HEK293 (cell line): ENCODE measurements around the gene H3-3A.

ENCODE experiments used
- CTCF ChIA-PET: fragments of 350-600 bp; formaldehyde crosslinking; extraction: SDS; loops from one replicate; lab custom pipeline; 2021; ENCODE audit warnings: antibody characterized with exemption; lab: Yijun Ruan, JAX
- POLR2A ChIA-PET: fragments of 300-600 bp; formaldehyde crosslinking; extraction: SDS; loops from one replicate; lab custom pipeline; 2020; ENCODE audit warnings: antibody characterized with exemption, inconsistent platforms; lab: Yijun Ruan, JAX
- H3K27ac ChIP-seq: fragments of 200-500 bp; sonication (Bioruptor generic); 2 replicates; pipeline ENCODE4 v1.5.1; 2014; ENCODE audit warnings: low read depth, low read length, control low read depth, inconsistent platforms; ENCODE audit errors: extremely low read depth
- H3K36me3 ChIP-seq, 2 experiments: fragments of 200-500 bp in 1 of 2; sonication (Bioruptor generic) in 1 of 2; 1 replicate in 1 of 2; 2 replicates in 1 of 2; pipeline ENCODE4 v1.5.1; 2014 to 2017; ENCODE audit warnings: inconsistent platforms in 2 of 2, low read length in 2 of 2; ENCODE audit not compliant: control insufficient read depth in 2 of 2, insufficient read depth in 1 of 2
- H3K4me1 ChIP-seq: fragments of 200-500 bp; sonication (Bioruptor generic); 2 replicates; pipeline ENCODE4 v1.5.1; 2014; ENCODE audit warnings: mild to moderate bottlenecking, low read length, inconsistent platforms; ENCODE audit not compliant: control insufficient read depth, insufficient read depth
- H3K4me3 ChIP-seq: 2 replicates; pipeline ENCODE4 v1.5.1; 2011; ENCODE audit warnings: low read depth, mild to moderate bottlenecking, control low read depth, low read length, moderate library complexity
- H3K9me3 ChIP-seq: fragments of 200-500 bp; sonication (Bioruptor generic); 2 replicates; pipeline ENCODE4 v1.5.1; 2014; ENCODE audit warnings: low read depth, low read length, inconsistent platforms; ENCODE audit not compliant: control insufficient read depth, insufficient read depth
- BCL11B ChIP-seq: fragments of 450-650 bp; formaldehyde crosslinking; IDR thresholded peaks from 2 replicates; pipeline ENCODE4 v1.5.1; 2016; ENCODE audit warnings: low read depth, missing biosample characterization, missing genetic modification characterization
- GLI4 ChIP-seq: fragments of 450-650 bp; formaldehyde crosslinking; IDR thresholded peaks from 2 replicates; pipeline ENCODE4 v1.5.1; 2016; ENCODE audit warnings: missing biosample characterization, missing genetic modification characterization
- IKZF3 ChIP-seq: fragments of 450-650 bp; IDR thresholded peaks from 2 replicates; pipeline ENCODE4 v1.5.0; 2018; ENCODE audit warnings: missing biosample characterization, mild to moderate bottlenecking, missing genetic modification characterization, moderate library complexity
- PRDM10 ChIP-seq: fragments of 450-650 bp; formaldehyde crosslinking; IDR thresholded peaks from 2 replicates; pipeline ENCODE4 v1.5.1; 2016; ENCODE audit warnings: missing biosample characterization, missing genetic modification characterization
- ZFHX2 ChIP-seq: fragments of 450-650 bp; formaldehyde crosslinking; conservative IDR thresholded peaks from 2 replicates; pipeline ENCODE4 v1.5.1; 2016; ENCODE audit warnings: missing biosample characterization, missing genetic modification characterization
- ZFP37 ChIP-seq: fragments of 450-650 bp; formaldehyde crosslinking; IDR thresholded peaks from 2 replicates; pipeline ENCODE4 v1.5.1; 2016; ENCODE audit warnings: missing biosample characterization, missing genetic modification characterization
- ZNF121 ChIP-seq: fragments of 450-650 bp; formaldehyde crosslinking; IDR thresholded peaks from 2 replicates; pipeline ENCODE4 v1.5.1; 2016; ENCODE audit warnings: missing biosample characterization, missing genetic modification characterization
- ZNF140 ChIP-seq: fragments of 450-650 bp; formaldehyde crosslinking; IDR thresholded peaks from 2 replicates; pipeline ENCODE4 v1.5.1; 2016; ENCODE audit warnings: missing biosample characterization, missing genetic modification characterization
- ZNF169 ChIP-seq: fragments of 450-650 bp; formaldehyde crosslinking; IDR thresholded peaks from 2 replicates; pipeline ENCODE4 v1.5.1; 2016; ENCODE audit warnings: missing biosample characterization, missing genetic modification characterization
- ZNF174 ChIP-seq: fragments of 450-650 bp; formaldehyde crosslinking; IDR thresholded peaks from 2 replicates; pipeline ENCODE4 v1.5.0; 2017; ENCODE audit warnings: missing biosample characterization, mild to moderate bottlenecking, missing genetic modification characterization
- ZNF175 ChIP-seq: fragments of 450-650 bp; formaldehyde crosslinking; IDR thresholded peaks from 2 replicates; pipeline ENCODE4 v1.5.1; 2016; ENCODE audit warnings: missing biosample characterization, missing genetic modification characterization
- ZNF311 ChIP-seq: fragments of 450-650 bp; formaldehyde crosslinking; IDR thresholded peaks from 2 replicates; pipeline ENCODE4 v1.5.1; 2017; ENCODE audit warnings: missing biosample characterization, missing genetic modification characterization, borderline replicate concordance
- ZNF341 ChIP-seq: fragments of 450-650 bp; formaldehyde crosslinking; IDR thresholded peaks from 2 replicates; pipeline ENCODE4; 2016; ENCODE audit warnings: low read depth, missing biosample characterization, missing genetic modification characterization
- ZNF48 ChIP-seq: fragments of 450-650 bp; formaldehyde crosslinking; IDR thresholded peaks from 2 replicates; pipeline ENCODE4 v1.5.1; 2016; ENCODE audit warnings: missing biosample characterization, missing genetic modification characterization
- ZNF530 ChIP-seq: fragments of 450-650 bp; formaldehyde crosslinking; IDR thresholded peaks from 2 replicates; pipeline ENCODE4 v1.5.1; 2016; ENCODE audit warnings: low read depth, missing biosample characterization, missing genetic modification characterization
- ZNF610 ChIP-seq: fragments of 450-650 bp; formaldehyde crosslinking; IDR thresholded peaks from 2 replicates; pipeline ENCODE4 v1.5.1; 2016; ENCODE audit warnings: missing biosample characterization, missing genetic modification characterization, borderline replicate concordance
- ZNF639 ChIP-seq: fragments of 450-650 bp; formaldehyde crosslinking; IDR thresholded peaks from 2 replicates; pipeline ENCODE4 v1.5.1; 2016; ENCODE audit warnings: missing biosample characterization, missing genetic modification characterization
- ZNF645 ChIP-seq: fragments of 450-650 bp; formaldehyde crosslinking; IDR thresholded peaks from 2 replicates; pipeline ENCODE4; 2016; ENCODE audit warnings: missing biosample characterization, missing genetic modification characterization
- ZNF660 ChIP-seq: fragments of 450-650 bp; IDR thresholded peaks from 2 replicates; pipeline ENCODE4 v1.5.1; 2018; ENCODE audit warnings: missing biosample characterization, mild to moderate bottlenecking, missing genetic modification characterization
- ZSCAN4 ChIP-seq: fragments of 450-650 bp; formaldehyde crosslinking; IDR thresholded peaks from 2 replicates; pipeline ENCODE4 v1.5.1; 2017; ENCODE audit warnings: missing biosample characterization, missing genetic modification characterization

H3-3A gene

GRCh38 chr1:226097866-226098625, 35.5 kb downstream of the H3-3A start (continued):
- TF ChIP-seq ZNF639 (tag by site-specific recombination) (no peak), ZNF645 (tag by site-specific recombination) (no peak), ZNF311 (tag by site-specific recombination) (0 out of 2 replicates have a peak, but pooled peaks have one; percentile 9)

GRCh38 chr1:226098870-226099835, 36.6 kb downstream of the H3-3A start:
- Histone ChIP-seq H3K27ac (no peak overlapping the region), H3K36me3 (no peaks in the 10 kb centered on the region), H3K4me1 (no peaks in the 10 kb centered on the region), H3K9me3 (no peaks in the 10 kb centered on the region), H3K4me3 (no peak overlapping the region)
- CTCF ChIA-PET: interaction anchor here (0.8 to 3.4 kb wide), 6 partner anchors 9 to 123 kb away, joined by 3 to 24 read pairs (median 4); no protein-coding TSS in a partner anchor
- TF ChIP-seq ZNF174: no peak
- no peak for TF ChIP-seq ZNF169 (tag by site-specific recombination)
- TF ChIP-seq ZNF121: no peak
- no peak for TF ChIP-seq GLI4
- no peak for TF ChIP-seq ZNF530 (tag by site-specific recombination)
- no peak for TF ChIP-seq ZNF610 (tag by site-specific recombination)
- POLR2A ChIA-PET: interaction anchor here (0.7 to 1.4 kb wide), 2 partner anchors 11 to 15 kb away, joined by 3 read pairs; no protein-coding TSS in a partner anchor

GRCh38 chr1:226100436-226101391, 38.2 kb downstream of the H3-3A start:
- H3K27ac ChIP-seq: no peak overlapping the region
- no peaks in the 10 kb centered on the region for H3K9me3 ChIP-seq
- no peaks in the 10 kb centered on the region for H3K4me1 ChIP-seq
- H3K4me3 ChIP-seq: no peak overlapping the region
- CTCF ChIA-PET: interaction anchor here (0.8 to 3.4 kb wide), 6 partner anchors 18 to 36 kb away, joined by 3 to 24 read pairs (median 5); no protein-coding TSS in a partner anchor
- H3K36me3 ChIP-seq: no peaks in the 10 kb centered on the region
- POLR2A ChIA-PET: interaction anchor here (0.6 to 1.3 kb wide), 4 partner anchors 13 to 111 kb away, joined by 3 to 6 read pairs (median 5); partner anchors contain the start of gene H3-3A
- TF ChIP-seq ZNF660 (tag by site-specific recombination): 0 out of 2 replicates have a peak, but pooled peaks have one; percentile 5
- TF ChIP-seq ZFHX2 (tag by site-specific recombination): no peak
- peak; percentile 49 for TF ChIP-seq IKZF3 (tag by site-specific recombination)
- TF ChIP-seq PRDM10 (tag by site-specific recombination): peak; percentile 71
- TF ChIP-seq ZNF48 (tag by site-specific recombination): no peak
- TF ChIP-seq ZNF175 (tag by site-specific recombination): no peak
- TF ChIP-seq BCL11B (tag by site-specific recombination): peak; percentile 25; the same call in 1 of the 2 replicates
- TF ChIP-seq ZNF341: peak; percentile 87
- TF ChIP-seq ZSCAN4: no peak
- no peak for TF ChIP-seq ZFP37 (tag by site-specific recombination)
- no peak for TF ChIP-seq ZNF140
